Activated CD4-positive, alpha-beta T cell treated with anti-CD3 and anti-CD28 coated beads, Interleukin-2, amount 50 U/mL, for 24 hours (primary cell): ENCODE results near the gene MAN1C1.

Experiments
- DNase-seq, 2 donors: peaks; one replicate each; pipeline ENCODE4 v3.0.0-alpha.2; 2020; ENCODE audit warnings: low read depth in 1 of 2, low spot score in 1 of 2

MAN1C1 gene

GRCh38 chr1:25757151-25757845 is 140.7 kb downstream of the MAN1C1 start:
- DNase-seq, result no peak

- no peak for DNase-seq
Measured at GRCh38 chr1:25757846-25758185, 141.2 kb downstream of the MAN1C1 start.

- DNase-seq, result no peak
Measured at GRCh38 chr1:25758466-25759070, 142.0 kb downstream of the MAN1C1 start.

GRCh38 chr1:25760122-25760719 is 143.6 kb downstream of the MAN1C1 start:
- no peak for DNase-seq

- no peak for DNase-seq
Measured at GRCh38 chr1:25760871-25761270, 144.3 kb downstream of the MAN1C1 start.

- DNase-seq, result no peak
Measured at GRCh38 chr1:25763493-25763892, 146.9 kb downstream of the MAN1C1 start.

- DNase-seq, result no peak
Measured at GRCh38 chr1:25765136-25765922, 148.7 kb downstream of the MAN1C1 start.

GRCh38 chr1:25765923-25766589 is 149.5 kb downstream of the MAN1C1 start:
- no peak for DNase-seq

GRCh38 chr1:25766721-25767436 is 150.3 kb downstream of the MAN1C1 start:
- no peak for DNase-seq

GRCh38 chr1:25767437-25767770 is 150.8 kb downstream of the MAN1C1 start:
- DNase-seq, result no peak

GRCh38 chr1:25768999-25769398 is 152.4 kb downstream of the MAN1C1 start:
- DNase-seq, result no peak

GRCh38 chr1:25769625-25770383 is 153.2 kb downstream of the MAN1C1 start:
- DNase-seq, result no peak

- no peak for DNase-seq
Measured at GRCh38 chr1:25770541-25771220, 154.1 kb downstream of the MAN1C1 start.

GRCh38 chr1:25771221-25772114 is 154.9 kb downstream of the MAN1C1 start:
- peak in 1 of 2 donors; percentile 12 for DNase-seq

GRCh38 chr1:25772164-25772563 is 155.6 kb downstream of the MAN1C1 start:
- DNase-seq, result no peak

- DNase-seq, result no peak
Measured at GRCh38 chr1:25772692-25773245, 156.2 kb downstream of the MAN1C1 start.

GRCh38 chr1:25773441-25774125 is 157.0 kb downstream of the MAN1C1 start:
- no peak for DNase-seq
